Measurements from ENCODE around the gene CRK. TPM values are rescaled to one million over a fixed set of nuclear protein-coding genes. Genes with fewer than 3 reads are reported as not detected.

The CRK gene
- polyA plus RNA-seq, 3 donors = 22.3 to 28.0 (median 26.5) TPM

GRCh38 chr17:1414001-1414574 lies 41.9 kb downstream of the CRK start:
- Histone ChIP-seq H3K27ac (ENCODE audit: low read depth in 1 of 2, low read length in 2 of 2) (no peak overlapping the region), H3K9me3 (replicated peaks in 1 of 2; ENCODE audit: control insufficient read depth in 1 of 2, insufficient read depth in 1 of 2, low read length in 2 of 2) (no peaks in the 10 kb centered on the region), H3K4me2 (replicated peaks; ENCODE audit: extremely low read depth, low read length, poor library complexity, severe bottlenecking) (no peak overlapping the region), H3K9ac (ENCODE audit: insufficient read depth, low read length, poor library complexity, severe bottlenecking) (no peak overlapping the region), H4K20me1 (ENCODE audit: insufficient read depth, low read length) (peaks cover 38% of the 10 kb centered on the region), H3K27me3 (ENCODE audit: control insufficient read depth in 2 of 2, insufficient read depth in 2 of 2, low read length in 2 of 2) (no peaks in the 10 kb centered on the region), H3K4me1 (ENCODE audit: control insufficient read depth in 1 of 2, insufficient read depth in 2 of 2, low read length in 2 of 2) (no peaks in the 10 kb centered on the region), H3K4me3 (replicated peaks in 1 of 3; ENCODE audit: low read depth in 2 of 3, low read length in 3 of 3) (no peak overlapping the region), H2AFZ (ENCODE audit: insufficient read depth, low read depth, low read length, poor library complexity, severe bottlenecking) (no peak overlapping the region), H3K36me3 (replicated peaks in 1 of 2; ENCODE audit: control insufficient read depth in 1 of 2, insufficient read depth in 2 of 2, low read length in 2 of 2) (peaks cover 4 to 11% of the 10 kb centered on the region in 2 donors), H3K79me2 (ENCODE audit: insufficient read depth, low read length) (no peaks in the 10 kb centered on the region)
- WGBS (ENCODE audit: insufficient coverage) = 84% methylated on average over 7 of the region's 9 CpGs
- Mint-ChIP-seq H3K36me3 (peaks cover 4 to 26% of the 10 kb centered on the region in 2 donors), H3K27me3 (ENCODE audit: low read depth in 3 of 3) (peaks cover 3 to 5% (median 4%) of the 10 kb centered on the region in 3 donors), H3K27ac (no peak overlapping the region), H3K4me3 (no peak overlapping the region), H3K9me3 (peaks cover 0 to 9% (median 0%) of the 10 kb centered on the region in 7 donors), H3K4me1 (no peaks in the 10 kb centered on the region)
- TF ChIP-seq CTCF (IDR thresholded peaks at IDR 0.05) = no peak
- DNase-seq = no peak
- intact Hi-C loops (cut with micrococcal nuclease) = no loop called here

- Histone ChIP-seq H3K4me2 (replicated peaks; ENCODE audit: extremely low read depth, low read length, poor library complexity, severe bottlenecking) (no peak overlapping the region), H4K20me1 (ENCODE audit: insufficient read depth, low read length) (peaks cover 31% of the 10 kb centered on the region)
These were observed 42.7 kb downstream of the CRK start for GRCh38 chr17:1413281-1413791.

More at GRCh38 chr17:1413281-1413791, 42.7 kb downstream of the CRK start:
- Mint-ChIP-seq H3K4me3 (no peak overlapping the region), H3K4me1 (no peaks in the 10 kb centered on the region), H3K27ac (no peak overlapping the region), H3K9me3 (peaks cover 0 to 9% (median 0%) of the 10 kb centered on the region in 7 donors), H3K27me3 (ENCODE audit: low read depth in 3 of 3) (peaks cover 3 to 5% (median 4%) of the 10 kb centered on the region in 3 donors), H3K36me3 (peaks cover 4 to 19% of the 10 kb centered on the region in 2 donors)
- Histone ChIP-seq H3K9ac (ENCODE audit: insufficient read depth, low read length, poor library complexity, severe bottlenecking) (no peak overlapping the region), H3K9me3 (replicated peaks in 1 of 2; ENCODE audit: control insufficient read depth in 1 of 2, insufficient read depth in 1 of 2, low read length in 2 of 2) (no peaks in the 10 kb centered on the region), H3K4me1 (ENCODE audit: control insufficient read depth in 1 of 2, insufficient read depth in 2 of 2, low read length in 2 of 2) (no peaks in the 10 kb centered on the region), H3K36me3 (replicated peaks in 1 of 2; ENCODE audit: control insufficient read depth in 1 of 2, insufficient read depth in 2 of 2, low read length in 2 of 2) (peaks cover 3 to 8% of the 10 kb centered on the region in 2 donors), H3K79me2 (ENCODE audit: insufficient read depth, low read length) (no peaks in the 10 kb centered on the region), H3K4me3 (replicated peaks in 1 of 3; ENCODE audit: low read depth in 2 of 3, low read length in 3 of 3) (no peak overlapping the region), H3K27me3 (ENCODE audit: control insufficient read depth in 2 of 2, insufficient read depth in 2 of 2, low read length in 2 of 2) (no peaks in the 10 kb centered on the region), H3K27ac (ENCODE audit: low read depth in 1 of 2, low read length in 2 of 2) (no peak overlapping the region), H2AFZ (ENCODE audit: insufficient read depth, low read depth, low read length, poor library complexity, severe bottlenecking) (no peak overlapping the region)
- TF ChIP-seq CTCF (IDR thresholded peaks at IDR 0.05) = no peak
- WGBS (ENCODE audit: insufficient coverage) = 94% methylated on average over 3 of the region's 6 CpGs
- no peak for DNase-seq
- intact Hi-C loops (cut with micrococcal nuclease) = no loop called here
